Liver (tissue), 3 donors: ENCODE measurements around the gene TCFL5.

ENCODE experiments used
- CTCF ChIP-seq: fragments of 150-350 bp; IDR thresholded peaks from 2 replicates; pipeline ENCODE4 v1.5.1; 2017; ENCODE audit warnings: improper control_type of control experiment, low read depth, low read length; ENCODE audit not compliant: missing input control
- EGR1 ChIP-seq, 2 donors: IDR thresholded peaks; 2 replicates each; pipeline ENCODE4 v1.6.1; 2016 to 2018; ENCODE audit warnings: antibody characterized with exemption in 2 of 2, low read depth in 2 of 2
- GABPA ChIP-seq, 2 donors: IDR thresholded peaks in 1 of 2; conservative IDR thresholded peaks in 1 of 2; 2 replicates each; pipeline ENCODE4 v1.6.1; 2016; ENCODE audit warnings: antibody characterized with exemption in 2 of 2, mild to moderate bottlenecking in 1 of 2, moderate library complexity in 1 of 2
- JUND ChIP-seq, 2 donors: IDR thresholded peaks; 2 replicates each; pipeline ENCODE4 v1.6.1; 2016; ENCODE audit warnings: antibody characterized with exemption in 2 of 2
- MAX ChIP-seq: IDR thresholded peaks from 2 replicates; pipeline ENCODE4 v1.6.1; 2016; ENCODE audit warnings: antibody characterized with exemption
- RAD21 ChIP-seq, 2 donors: IDR thresholded peaks; 2 replicates each; pipeline ENCODE4 v1.6.1; 2016; ENCODE audit warnings: antibody characterized with exemption in 2 of 2, mild to moderate bottlenecking in 2 of 2
- RXRA ChIP-seq, 2 donors: IDR thresholded peaks; 2 replicates each; pipeline ENCODE4 v1.6.1; 2017 to 2018; ENCODE audit warnings: antibody characterized with exemption in 2 of 2, mild to moderate bottlenecking in 1 of 2
- SP1 ChIP-seq: IDR thresholded peaks from 2 replicates; pipeline ENCODE4 v1.6.1; 2018; ENCODE audit warnings: antibody characterized with exemption, mild to moderate bottlenecking
- TAF1 ChIP-seq: conservative IDR thresholded peaks from 2 replicates; pipeline ENCODE4 v1.6.1; 2016; ENCODE audit warnings: antibody characterized with exemption, mild to moderate bottlenecking
- YY1 ChIP-seq: IDR thresholded peaks from 2 replicates; pipeline ENCODE4 v1.6.1; 2016; ENCODE audit warnings: antibody characterized with exemption, mild to moderate bottlenecking
- donor health status: healthy.
- donor health status: healthy.

GRCh38 chr20:62828051-62828450 is 33.6 kb downstream of the TCFL5 start:
- TF ChIP-seq GABPA (IDR thresholded peaks at IDR 0.05 in 1 of 2, conservative IDR thresholded peaks at IDR 0.05 in 1 of 2) = no peak
- TF ChIP-seq CTCF = no peak
- no peak for TF ChIP-seq RAD21 (IDR thresholded peaks at IDR 0.05)
- no peak for TF ChIP-seq MAX
- no peak for TF ChIP-seq EGR1 (IDR thresholded peaks at IDR 0.05; ENCODE audit: low read depth in 2 of 2)
- TF ChIP-seq JUND (IDR thresholded peaks at IDR 0.05) = no peak
- TF ChIP-seq SP1 = no peak
- TF ChIP-seq TAF1 = no peak
- TF ChIP-seq YY1 = no peak
- no peak for TF ChIP-seq RXRA (IDR thresholded peaks at IDR 0.05)
